Measurements from ENCODE around the gene DNAH6.
"Not testable (repeated sequence)": the region's sequence is repeated elsewhere in the genome, so short reads cannot be mapped to it uniquely, and the experiment has no call there.

DNAH6 gene

GRCh38 chr2:84770280-84770679, 254.0 kb downstream of the DNAH6 start:
- Histone ChIP-seq H3K4me1 (ENCODE audit: control insufficient read depth, insufficient read depth, low read length) (no peaks in the 10 kb centered on the region), H3K4me3 (ENCODE audit: insufficient read depth, low read depth, low read length) (no peak overlapping the region), H3K27me3 (ENCODE audit: control insufficient read depth, insufficient read depth, low read length, poor library complexity, severe bottlenecking) (no peaks in the 10 kb centered on the region), H3K9me3 (ENCODE audit: control insufficient read depth, low read length) (no peaks in the 10 kb centered on the region), H3K36me3 (ENCODE audit: control insufficient read depth, insufficient read depth, low read length) (no peaks in the 10 kb centered on the region), H3K27ac (ENCODE audit: insufficient read depth, low read depth, low read length, poor library complexity, severe bottlenecking) (no peak overlapping the region)
- 100% methylated on average over 1 of the region's 1 CpG for WGBS, 2 experiments

- H3K9me3 ChIP-seq (ENCODE audit: control insufficient read depth, low read length) = no peaks in the 10 kb centered on the region
- no peak overlapping the region for H3K27ac ChIP-seq (ENCODE audit: insufficient read depth, low read depth, low read length, poor library complexity, severe bottlenecking)
- H3K36me3 ChIP-seq (ENCODE audit: control insufficient read depth, insufficient read depth, low read length) = no peaks in the 10 kb centered on the region
- no peaks in the 10 kb centered on the region for H3K27me3 ChIP-seq (ENCODE audit: control insufficient read depth, insufficient read depth, low read length, poor library complexity, severe bottlenecking)
- no peaks in the 10 kb centered on the region for H3K4me1 ChIP-seq (ENCODE audit: control insufficient read depth, insufficient read depth, low read length)
- 86% methylated on average over 1 of the region's 1 CpG; no CpG with 5 or more reads in 1 of the 2 experiments for WGBS, 2 experiments
- H3K4me3 ChIP-seq (ENCODE audit: insufficient read depth, low read depth, low read length) = no peak overlapping the region
Observed at GRCh38 chr2:84771251-84771650, 255.0 kb downstream of the DNAH6 start.

- WGBS, 2 experiments = 55 to 86% methylated on average over 2 of the region's 3 CpGs
- not testable (repeated sequence) for H3K9me3 ChIP-seq (ENCODE audit: control insufficient read depth, low read length); H3K4me1 ChIP-seq (ENCODE audit: control insufficient read depth, insufficient read depth, low read length); H3K4me3 ChIP-seq (ENCODE audit: insufficient read depth, low read depth, low read length); H3K36me3 ChIP-seq (ENCODE audit: control insufficient read depth, insufficient read depth, low read length); H3K27me3 ChIP-seq (ENCODE audit: control insufficient read depth, insufficient read depth, low read length, poor library complexity, severe bottlenecking); H3K27ac ChIP-seq (ENCODE audit: insufficient read depth, low read depth, low read length, poor library complexity, severe bottlenecking)
Observed at GRCh38 chr2:84773562-84773961, 257.3 kb downstream of the DNAH6 start.

GRCh38 chr2:84776011-84776410, 259.7 kb downstream of the DNAH6 start:
- H3K4me1 ChIP-seq (ENCODE audit: control insufficient read depth, insufficient read depth, low read length) = no peaks in the 10 kb centered on the region
- no peaks in the 10 kb centered on the region for H3K36me3 ChIP-seq (ENCODE audit: control insufficient read depth, insufficient read depth, low read length)
- 100% methylated on average over 1 of the region's 1 CpG for WGBS, 2 experiments
- no peaks in the 10 kb centered on the region for H3K27me3 ChIP-seq (ENCODE audit: control insufficient read depth, insufficient read depth, low read length, poor library complexity, severe bottlenecking)
- no peak overlapping the region for H3K4me3 ChIP-seq (ENCODE audit: insufficient read depth, low read depth, low read length)
- no peaks in the 10 kb centered on the region for H3K9me3 ChIP-seq (ENCODE audit: control insufficient read depth, low read length)
- no peak overlapping the region for H3K27ac ChIP-seq (ENCODE audit: insufficient read depth, low read depth, low read length, poor library complexity, severe bottlenecking)

GRCh38 chr2:84778911-84779690, 262.8 kb downstream of the DNAH6 start:
- no peaks in the 10 kb centered on the region for H3K36me3 ChIP-seq (ENCODE audit: control insufficient read depth, insufficient read depth, low read length)
- no peaks in the 10 kb centered on the region for H3K27me3 ChIP-seq (ENCODE audit: control insufficient read depth, insufficient read depth, low read length, poor library complexity, severe bottlenecking)
- H3K4me1 ChIP-seq (ENCODE audit: control insufficient read depth, insufficient read depth, low read length) = no peaks in the 10 kb centered on the region
- WGBS, 2 experiments = 80 to 88% methylated on average over 1 of the region's 1 CpG
- no peaks in the 10 kb centered on the region for H3K9me3 ChIP-seq (ENCODE audit: control insufficient read depth, low read length)
- H3K4me3 ChIP-seq (ENCODE audit: insufficient read depth, low read depth, low read length) = no peak overlapping the region
- no peak overlapping the region for H3K27ac ChIP-seq (ENCODE audit: insufficient read depth, low read depth, low read length, poor library complexity, severe bottlenecking)

- 90 to 94% methylated on average over 3 of the region's 3 CpGs for WGBS, 2 experiments
- Histone ChIP-seq H3K9me3 (ENCODE audit: control insufficient read depth, low read length) (no peaks in the 10 kb centered on the region), H3K4me1 (ENCODE audit: control insufficient read depth, insufficient read depth, low read length) (no peaks in the 10 kb centered on the region), H3K27me3 (ENCODE audit: control insufficient read depth, insufficient read depth, low read length, poor library complexity, severe bottlenecking) (no peaks in the 10 kb centered on the region), H3K36me3 (ENCODE audit: control insufficient read depth, insufficient read depth, low read length) (no peaks in the 10 kb centered on the region), H3K27ac (ENCODE audit: insufficient read depth, low read depth, low read length, poor library complexity, severe bottlenecking) (no peak overlapping the region), H3K4me3 (ENCODE audit: insufficient read depth, low read depth, low read length) (no peak overlapping the region)
Observed at GRCh38 chr2:84779781-84780180, 263.5 kb downstream of the DNAH6 start.

- Histone ChIP-seq H3K27ac (ENCODE audit: insufficient read depth, low read depth, low read length, poor library complexity, severe bottlenecking) (no peak overlapping the region), H3K27me3 (ENCODE audit: control insufficient read depth, insufficient read depth, low read length, poor library complexity, severe bottlenecking) (no peaks in the 10 kb centered on the region), H3K4me1 (ENCODE audit: control insufficient read depth, insufficient read depth, low read length) (no peaks in the 10 kb centered on the region), H3K9me3 (ENCODE audit: control insufficient read depth, low read length) (no peaks in the 10 kb centered on the region), H3K4me3 (ENCODE audit: insufficient read depth, low read depth, low read length) (no peak overlapping the region), H3K36me3 (ENCODE audit: control insufficient read depth, insufficient read depth, low read length) (no peaks in the 10 kb centered on the region)
- 96 to 100% methylated on average over 2 of the region's 3 CpGs for WGBS, 2 experiments
Observed at GRCh38 chr2:84781942-84782716, 265.8 kb downstream of the DNAH6 start.

GRCh38 chr2:84782717-84783442, 266.6 kb downstream of the DNAH6 start:
- Histone ChIP-seq H3K27ac (ENCODE audit: insufficient read depth, low read depth, low read length, poor library complexity, severe bottlenecking) (no peak overlapping the region), H3K36me3 (ENCODE audit: control insufficient read depth, insufficient read depth, low read length) (no peaks in the 10 kb centered on the region), H3K4me3 (ENCODE audit: insufficient read depth, low read depth, low read length) (no peak overlapping the region), H3K27me3 (ENCODE audit: control insufficient read depth, insufficient read depth, low read length, poor library complexity, severe bottlenecking) (no peaks in the 10 kb centered on the region), H3K9me3 (ENCODE audit: control insufficient read depth, low read length) (no peaks in the 10 kb centered on the region), H3K4me1 (ENCODE audit: control insufficient read depth, insufficient read depth, low read length) (no peaks in the 10 kb centered on the region)
- WGBS, 2 experiments = 100% methylated on average over 1 of the region's 1 CpG; no CpG with 5 or more reads in 1 of the 2 experiments

GRCh38 chr2:84785950-84786349, 269.7 kb downstream of the DNAH6 start:
- no peaks in the 10 kb centered on the region for H3K36me3 ChIP-seq (ENCODE audit: control insufficient read depth, insufficient read depth, low read length)
- H3K4me1 ChIP-seq (ENCODE audit: control insufficient read depth, insufficient read depth, low read length) = no peaks in the 10 kb centered on the region
- no peaks in the 10 kb centered on the region for H3K27me3 ChIP-seq (ENCODE audit: control insufficient read depth, insufficient read depth, low read length, poor library complexity, severe bottlenecking)
- no peak overlapping the region for H3K27ac ChIP-seq (ENCODE audit: insufficient read depth, low read depth, low read length, poor library complexity, severe bottlenecking)
- H3K4me3 ChIP-seq (ENCODE audit: insufficient read depth, low read depth, low read length) = no peak overlapping the region
- 88 to 95% methylated on average over 4 of the region's 4 CpGs for whole genome bisulfite sequencing, 2 experiments
- no peaks in the 10 kb centered on the region for H3K9me3 ChIP-seq (ENCODE audit: control insufficient read depth, low read length)

GRCh38 chr2:84786601-84787000, 270.3 kb downstream of the DNAH6 start:
- H3K9me3 ChIP-seq (ENCODE audit: control insufficient read depth, low read length) = no peaks in the 10 kb centered on the region
- H3K4me1 ChIP-seq (ENCODE audit: control insufficient read depth, insufficient read depth, low read length) = no peaks in the 10 kb centered on the region
- no peaks in the 10 kb centered on the region for H3K36me3 ChIP-seq (ENCODE audit: control insufficient read depth, insufficient read depth, low read length)
- no peak overlapping the region for H3K4me3 ChIP-seq (ENCODE audit: insufficient read depth, low read depth, low read length)
- H3K27ac ChIP-seq (ENCODE audit: insufficient read depth, low read depth, low read length, poor library complexity, severe bottlenecking) = no peak overlapping the region
- H3K27me3 ChIP-seq (ENCODE audit: control insufficient read depth, insufficient read depth, low read length, poor library complexity, severe bottlenecking) = no peaks in the 10 kb centered on the region
